LNCAP (cell line): ENCODE data around the gene SMYD3.

ENCODE experiments used
- TF ChIP-seq, protein P1 (sequence below): fragments of 450-650 bp; IDR thresholded peaks from 2 replicates; pipeline ENCODE4 v1.5.1; 2017; ENCODE audit warnings: mild to moderate bottlenecking

SMYD3 gene

GRCh38 chr1:245864872-245865271, 642.2 kb downstream of the SMYD3 start:
- TF ChIP-seq, protein P1, sequence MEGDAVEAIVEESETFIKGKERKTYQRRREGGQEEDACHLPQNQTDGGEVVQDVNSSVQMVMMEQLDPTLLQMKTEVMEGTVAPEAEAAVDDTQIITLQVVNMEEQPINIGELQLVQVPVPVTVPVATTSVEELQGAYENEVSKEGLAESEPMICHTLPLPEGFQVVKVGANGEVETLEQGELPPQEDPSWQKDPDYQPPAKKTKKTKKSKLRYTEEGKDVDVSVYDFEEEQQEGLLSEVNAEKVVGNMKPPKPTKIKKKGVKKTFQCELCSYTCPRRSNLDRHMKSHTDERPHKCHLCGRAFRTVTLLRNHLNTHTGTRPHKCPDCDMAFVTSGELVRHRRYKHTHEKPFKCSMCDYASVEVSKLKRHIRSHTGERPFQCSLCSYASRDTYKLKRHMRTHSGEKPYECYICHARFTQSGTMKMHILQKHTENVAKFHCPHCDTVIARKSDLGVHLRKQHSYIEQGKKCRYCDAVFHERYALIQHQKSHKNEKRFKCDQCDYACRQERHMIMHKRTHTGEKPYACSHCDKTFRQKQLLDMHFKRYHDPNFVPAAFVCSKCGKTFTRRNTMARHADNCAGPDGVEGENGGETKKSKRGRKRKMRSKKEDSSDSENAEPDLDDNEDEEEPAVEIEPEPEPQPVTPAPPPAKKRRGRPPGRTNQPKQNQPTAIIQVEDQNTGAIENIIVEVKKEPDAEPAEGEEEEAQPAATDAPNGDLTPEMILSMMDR, result no peak

DNA sequence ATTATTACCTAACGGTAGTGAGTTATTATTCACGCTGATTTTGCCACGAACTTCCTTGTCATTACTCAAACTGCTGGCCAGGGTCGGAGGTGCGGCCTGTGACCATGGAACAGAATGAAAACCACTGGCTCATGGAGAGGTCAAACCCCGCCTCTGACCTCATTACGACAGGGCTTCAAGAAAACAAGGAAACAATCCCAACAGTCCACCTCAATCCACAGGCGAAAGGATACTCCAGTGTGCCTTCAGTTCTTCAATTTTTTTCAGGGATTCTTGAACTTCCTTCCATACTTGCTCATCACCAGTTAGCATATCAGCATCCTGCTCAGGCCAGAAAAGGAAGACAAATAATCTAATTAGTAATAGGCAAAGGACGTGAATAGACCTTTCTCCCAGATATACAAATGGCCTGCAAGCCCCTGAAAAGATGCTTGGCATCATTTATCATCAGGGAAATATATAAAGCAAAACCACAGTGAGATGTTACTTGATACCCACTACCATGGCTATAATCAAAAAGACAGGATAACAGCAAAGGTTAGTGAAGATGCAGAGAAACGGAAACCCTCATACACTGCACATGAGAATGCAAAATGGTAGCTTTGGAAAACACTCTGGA, 643.4 kb downstream of the SMYD3 start:
- TF ChIP-seq, protein P1, result no peak

DNA sequence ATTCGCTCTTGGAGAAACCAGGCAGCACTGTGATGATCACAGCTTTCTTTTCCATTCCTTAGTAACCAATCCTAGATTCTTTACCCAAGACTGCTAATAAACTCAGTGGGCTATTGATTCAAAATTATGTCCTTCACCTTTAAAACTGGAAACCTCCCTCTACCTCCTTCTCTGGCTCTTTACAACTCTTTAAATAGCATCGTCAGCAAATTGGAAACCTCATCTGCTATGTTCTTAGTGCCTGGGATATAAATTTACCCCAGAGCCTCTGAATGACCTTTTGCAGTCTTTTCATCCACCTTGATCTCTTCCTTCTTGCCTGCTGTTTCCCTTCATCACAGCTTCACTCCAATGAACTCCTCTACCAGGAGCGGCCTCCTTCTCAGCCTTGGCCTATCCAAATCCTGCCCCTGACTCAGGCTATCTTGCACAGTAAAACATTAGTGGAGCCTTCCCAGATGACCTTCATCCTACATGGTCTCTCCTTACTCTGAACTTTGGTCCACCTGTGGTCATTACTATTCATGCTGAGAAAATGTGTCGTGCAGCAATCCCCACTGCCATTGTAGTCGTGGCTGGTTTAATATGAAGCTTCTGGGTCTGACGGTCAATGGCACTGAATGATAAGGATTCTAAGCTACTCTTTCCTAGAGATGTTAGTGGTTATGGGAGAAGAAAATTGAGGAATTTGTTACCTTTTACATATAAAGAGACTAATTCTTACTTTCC, 644.1 kb downstream of the SMYD3 start:
- TF ChIP-seq, protein P1, result no peak

DNA sequence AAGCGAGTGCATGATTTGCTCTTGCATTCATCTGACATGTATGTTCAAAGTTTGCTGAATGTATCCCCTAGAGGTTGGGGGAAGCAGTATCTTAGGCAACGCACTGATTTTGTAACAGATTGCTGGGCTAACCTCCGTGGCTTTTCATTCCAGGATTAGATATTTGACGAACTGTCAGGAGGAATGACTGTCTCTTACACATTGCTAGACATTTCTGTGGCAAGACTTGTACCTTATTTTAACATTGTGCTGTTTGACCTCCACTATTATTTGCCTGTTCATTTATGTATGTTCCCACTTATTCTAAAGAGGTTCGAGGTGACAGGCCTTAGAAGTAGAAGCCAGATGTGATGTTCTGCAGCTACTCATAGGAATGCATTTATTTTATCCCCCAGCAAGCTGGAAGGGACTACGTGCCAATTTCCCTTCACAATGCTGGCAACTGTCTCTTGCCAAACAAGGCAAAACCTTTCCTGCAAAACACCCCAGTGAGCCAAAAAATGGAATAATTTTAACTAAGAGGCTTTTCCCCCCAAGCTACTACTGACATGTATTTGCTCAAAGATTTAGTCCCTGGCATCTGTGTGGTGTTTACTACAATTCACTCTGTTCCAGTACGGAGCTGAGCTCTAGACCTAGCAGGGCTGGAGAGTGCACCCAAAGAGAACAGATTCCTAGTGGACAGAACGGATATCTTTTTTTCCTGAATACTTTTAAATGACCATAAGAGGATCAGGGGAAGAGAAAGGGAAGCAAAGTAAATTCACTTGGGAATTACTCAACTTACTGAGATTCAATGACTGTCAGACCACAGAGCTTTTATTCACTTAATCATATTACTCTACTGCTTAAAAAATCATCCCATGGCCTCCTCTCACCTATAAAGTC, 646.2 kb downstream of the SMYD3 start:
- TF ChIP-seq, protein P1, result no peak

DNA sequence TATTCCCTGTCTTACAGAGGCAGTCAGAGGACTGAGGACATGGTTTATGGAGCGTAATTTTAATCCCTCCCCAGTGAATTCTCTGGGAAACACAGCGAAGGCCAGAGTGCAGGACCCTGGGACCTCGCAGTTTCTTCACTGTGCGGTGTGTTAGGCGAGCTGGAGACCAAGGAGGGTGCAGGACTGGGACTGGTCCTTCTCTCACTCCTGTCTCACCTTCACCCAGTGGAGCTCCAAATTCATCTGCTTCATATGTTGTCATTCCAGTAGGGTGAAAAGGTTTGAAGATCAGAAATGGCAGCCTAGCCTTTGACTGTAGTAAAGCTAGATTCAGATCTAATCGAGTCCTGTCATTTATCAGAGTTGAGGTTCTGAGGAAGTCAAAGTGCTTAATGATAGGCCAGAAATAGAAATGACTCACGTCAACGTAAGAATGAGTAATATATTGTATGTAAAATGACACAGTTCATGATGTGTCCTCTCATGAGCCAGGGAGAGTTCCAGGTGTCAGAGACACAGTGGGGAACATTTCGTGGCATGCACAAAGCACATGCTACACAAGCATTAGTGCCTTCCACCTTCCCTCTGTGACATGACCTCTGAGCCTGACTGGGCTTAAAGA, 647.5 kb downstream of the SMYD3 start:
- TF ChIP-seq, protein P1, result no peak

GRCh38 chr1:245858722-245859492, 648.2 kb downstream of the SMYD3 start:
- TF ChIP-seq, protein P1, result peak; percentile 60
